ENCODE data around the gene UBA52.

DNA sequence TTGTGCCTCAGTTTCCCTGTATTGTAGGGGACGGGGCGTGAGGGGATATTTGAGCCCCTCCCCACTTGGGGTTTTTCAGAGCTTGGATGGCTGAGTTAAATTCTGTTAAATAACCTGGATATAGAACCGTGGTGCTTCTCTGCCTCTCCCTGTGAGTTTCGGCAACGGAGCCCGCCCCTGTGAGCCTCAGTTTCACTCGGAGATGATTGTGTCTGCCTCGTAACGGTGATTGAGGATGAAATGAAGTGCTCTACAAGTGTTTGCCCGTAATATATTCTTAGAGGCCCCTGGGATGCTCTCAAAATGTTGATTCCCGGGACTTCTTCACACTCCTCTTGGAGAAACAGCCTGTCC, 13.5 kb upstream of the UBA52 start:
- no peak for TF ChIP-seq POLR2A (IDR thresholded peaks at IDR 0.05)
- no peak for TF ChIP-seq CTCF (IDR thresholded peaks at IDR 0.05)
